ENCODE data around the gene OXNAD1. TPM values are rescaled to one million over a fixed set of nuclear protein-coding genes. Genes with fewer than 3 reads are reported as not detected.

The OXNAD1 gene
- total RNA-seq, 1 experiment from 2014 or later = 6.6 TPM

DNA sequence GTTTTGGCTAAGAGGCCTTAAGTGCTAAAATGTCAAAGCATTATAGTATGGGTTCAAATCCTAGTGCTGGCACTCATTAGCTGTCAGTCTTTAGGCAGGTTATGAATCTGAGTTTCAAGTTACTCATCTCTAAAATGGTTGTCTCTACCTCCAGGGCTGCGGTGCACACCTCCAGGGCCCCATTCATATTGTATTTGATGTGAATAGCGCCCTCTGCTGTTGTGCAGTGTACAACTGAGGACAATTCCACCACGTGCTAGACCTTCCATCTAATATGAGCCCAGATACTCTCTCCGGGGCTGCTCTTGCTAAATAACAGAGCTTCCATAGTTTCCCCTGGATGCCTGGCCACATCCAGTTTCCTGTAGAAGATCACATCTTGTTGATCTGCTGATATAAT, 54.3 kb downstream of the OXNAD1 start:
- CTCF ChIA-PET = no interaction called here
- BruUV-seq (replicated peaks) = no TSS peak
- no peaks in the 10 kb centered on the region for H3K36me3 ChIP-seq (ENCODE audit: control insufficient read depth, insufficient read depth, low read length)
- H3K27ac ChIP-seq (ENCODE audit: low read length) = no peak overlapping the region
- in situ Hi-C loops (cut with HindIII; ENCODE audit: low pct_unique_long_range_greater_than_20kb, low sequenced_read_pairs) (no loop called here), intact Hi-C loops (cut with micrococcal nuclease; ENCODE audit: unreplicated experiment) (no loop called here)
- H3K27me3 ChIP-seq (ENCODE audit: control insufficient read depth, insufficient read depth, low read length) = no peaks in the 10 kb centered on the region
- no peak; the same call in 1 of the 2 replicates for TF ChIP-seq CTCF (IDR thresholded peaks at IDR 0.05)
- TF ChIP-seq TCF7L2 (IDR thresholded peaks at IDR 0.05; ENCODE audit: low read depth, low read length) = no peak
- TF ChIP-seq POLR2AphosphoS5 (IDR thresholded peaks at IDR 0.05; ENCODE audit: low read depth, low read length) = no peak
- TF ChIP-seq, protein P1, sequence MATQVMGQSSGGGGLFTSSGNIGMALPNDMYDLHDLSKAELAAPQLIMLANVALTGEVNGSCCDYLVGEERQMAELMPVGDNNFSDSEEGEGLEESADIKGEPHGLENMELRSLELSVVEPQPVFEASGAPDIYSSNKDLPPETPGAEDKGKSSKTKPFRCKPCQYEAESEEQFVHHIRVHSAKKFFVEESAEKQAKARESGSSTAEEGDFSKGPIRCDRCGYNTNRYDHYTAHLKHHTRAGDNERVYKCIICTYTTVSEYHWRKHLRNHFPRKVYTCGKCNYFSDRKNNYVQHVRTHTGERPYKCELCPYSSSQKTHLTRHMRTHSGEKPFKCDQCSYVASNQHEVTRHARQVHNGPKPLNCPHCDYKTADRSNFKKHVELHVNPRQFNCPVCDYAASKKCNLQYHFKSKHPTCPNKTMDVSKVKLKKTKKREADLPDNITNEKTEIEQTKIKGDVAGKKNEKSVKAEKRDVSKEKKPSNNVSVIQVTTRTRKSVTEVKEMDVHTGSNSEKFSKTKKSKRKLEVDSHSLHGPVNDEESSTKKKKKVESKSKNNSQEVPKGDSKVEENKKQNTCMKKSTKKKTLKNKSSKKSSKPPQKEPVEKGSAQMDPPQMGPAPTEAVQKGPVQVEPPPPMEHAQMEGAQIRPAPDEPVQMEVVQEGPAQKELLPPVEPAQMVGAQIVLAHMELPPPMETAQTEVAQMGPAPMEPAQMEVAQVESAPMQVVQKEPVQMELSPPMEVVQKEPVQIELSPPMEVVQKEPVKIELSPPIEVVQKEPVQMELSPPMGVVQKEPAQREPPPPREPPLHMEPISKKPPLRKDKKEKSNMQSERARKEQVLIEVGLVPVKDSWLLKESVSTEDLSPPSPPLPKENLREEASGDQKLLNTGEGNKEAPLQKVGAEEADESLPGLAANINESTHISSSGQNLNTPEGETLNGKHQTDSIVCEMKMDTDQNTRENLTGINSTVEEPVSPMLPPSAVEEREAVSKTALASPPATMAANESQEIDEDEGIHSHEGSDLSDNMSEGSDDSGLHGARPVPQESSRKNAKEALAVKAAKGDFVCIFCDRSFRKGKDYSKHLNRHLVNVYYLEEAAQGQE (IDR thresholded peaks at IDR 0.05; ENCODE audit: insufficient read depth in 1 of 2, low read depth in 2 of 2, low read length in 1 of 2) = no peak
- no peak for TF ChIP-seq SIN3A (IDR thresholded peaks at IDR 0.05; ENCODE audit: borderline replicate concordance, insufficient read depth, low read depth, low read length)
- ATAC-seq (no peak), DNase-seq (ENCODE audit: low read depth, low spot score) (no peak)
- no peak overlapping the region for H3K4me3 ChIP-seq (ENCODE audit: low read depth in 2 of 2, low read length in 2 of 2)
- no peaks in the 10 kb centered on the region for H3K9me3 ChIP-seq (ENCODE audit: control insufficient read depth, insufficient read depth, low read depth, low read length)
- H3K4me1 ChIP-seq (ENCODE audit: control insufficient read depth, insufficient read depth, low read length) = no peaks in the 10 kb centered on the region
- POLR2A ChIA-PET = no interaction called here

GRCh38 chr3:16319723-16320122, 54.7 kb downstream of the OXNAD1 start:
- H3K9me3 ChIP-seq (ENCODE audit: control insufficient read depth, insufficient read depth, low read depth, low read length) = no peaks in the 10 kb centered on the region
- intact Hi-C loops (cut with micrococcal nuclease; ENCODE audit: unreplicated experiment) (no loop called here), in situ Hi-C loops (cut with HindIII; ENCODE audit: low pct_unique_long_range_greater_than_20kb, low sequenced_read_pairs) (no loop called here)
- no peak overlapping the region for H3K27ac ChIP-seq (ENCODE audit: low read length)
- ChIA-PET CTCF (no interaction called here), POLR2A (no interaction called here)
- H3K27me3 ChIP-seq (ENCODE audit: control insufficient read depth, insufficient read depth, low read length) = no peaks in the 10 kb centered on the region
- no peaks in the 10 kb centered on the region for H3K4me1 ChIP-seq (ENCODE audit: control insufficient read depth, insufficient read depth, low read length)
- no TSS peak for BruUV-seq (replicated peaks)
- no peaks in the 10 kb centered on the region for H3K36me3 ChIP-seq (ENCODE audit: control insufficient read depth, insufficient read depth, low read length)
- no peak overlapping the region for H3K4me3 ChIP-seq (ENCODE audit: low read depth in 2 of 2, low read length in 2 of 2)
- TF ChIP-seq CTCF (IDR thresholded peaks at IDR 0.05) = no peak
- TF ChIP-seq TCF7L2 (IDR thresholded peaks at IDR 0.05; ENCODE audit: low read depth, low read length) = no peak
- no peak for TF ChIP-seq SIN3A (IDR thresholded peaks at IDR 0.05; ENCODE audit: borderline replicate concordance, insufficient read depth, low read depth, low read length)
- ATAC-seq (no peak), DNase-seq (ENCODE audit: low read depth, low spot score) (no peak)
